Calu3 (cell line): ENCODE results near the gene RABGAP1L. TPM values are rescaled to one million over a fixed set of nuclear protein-coding genes. Genes with fewer than 3 reads are reported as not detected.

Experiments used
- BruUV-seq: library from RNA; stranded (reverse); fragments of 400-500 nt; replicated peaks from 2 replicates; lab custom pipeline; 2021; lab: Mats Ljungman, UMichigan
- CTCF ChIA-PET: fragments of 300-600 bp; sonication (Branson Sonifier 250); formaldehyde crosslinking; loops from one replicate; lab custom pipeline; 2022; ENCODE audit warnings: antibody characterized with exemption; lab: Charles Lee
- DNase-seq: peaks from one replicate; pipeline ENCODE4 v3.0.0; 2022
- H3K27ac Mint-ChIP-seq: one replicate; pipeline ENCODE4 v1.8.0; 2022; ENCODE audit warnings: mixed read lengths; ENCODE audit not compliant: unreplicated experiment
- H3K27me3 Mint-ChIP-seq: one replicate; pipeline ENCODE4 v1.8.0; 2022; ENCODE audit warnings: mixed read lengths; ENCODE audit not compliant: unreplicated experiment
- H3K36me3 Mint-ChIP-seq: one replicate; pipeline ENCODE4 v1.8.0; 2022; ENCODE audit warnings: mild to moderate bottlenecking, moderate library complexity, mixed read lengths; ENCODE audit not compliant: insufficient read depth, unreplicated experiment
- H3K4me1 Mint-ChIP-seq: one replicate; pipeline ENCODE4 v1.8.0; 2022; ENCODE audit warnings: mild to moderate bottlenecking, low read depth, mixed read lengths; ENCODE audit not compliant: unreplicated experiment
- H3K4me3 Mint-ChIP-seq: one replicate; pipeline ENCODE4 v1.8.0; 2022; ENCODE audit warnings: mild to moderate bottlenecking, low read depth, moderate library complexity, mixed read lengths; ENCODE audit not compliant: unreplicated experiment
- H3K9me3 Mint-ChIP-seq: one replicate; pipeline ENCODE4 v1.8.0; 2022; ENCODE audit warnings: low read depth, mixed read lengths; ENCODE audit not compliant: unreplicated experiment
- intact Hi-C: fragments of 100-400 bp; cut with micrococcal nuclease; formaldehyde crosslinking; loops from one replicate; pipeline ENCODE4 v1.10.0; 2022; ENCODE audit not compliant: unreplicated experiment
- total RNA-seq: library from RNA; stranded (reverse); gene quantifications from 2 replicates; pipeline ENCODE4 v1.2.3, GENCODE V29; 2022
- TF ChIP-seq, protein P1 (sequence below): fragments of 200-600 bp; IDR thresholded peaks from one replicate; pipeline ENCODE4 v1.8.0; 2022; ENCODE audit warnings: antibody characterized with exemption; ENCODE audit not compliant: unreplicated experiment

The RABGAP1L gene
- total RNA-seq, 1 experiment from 2014 or later, result 135 TPM

DNA sequence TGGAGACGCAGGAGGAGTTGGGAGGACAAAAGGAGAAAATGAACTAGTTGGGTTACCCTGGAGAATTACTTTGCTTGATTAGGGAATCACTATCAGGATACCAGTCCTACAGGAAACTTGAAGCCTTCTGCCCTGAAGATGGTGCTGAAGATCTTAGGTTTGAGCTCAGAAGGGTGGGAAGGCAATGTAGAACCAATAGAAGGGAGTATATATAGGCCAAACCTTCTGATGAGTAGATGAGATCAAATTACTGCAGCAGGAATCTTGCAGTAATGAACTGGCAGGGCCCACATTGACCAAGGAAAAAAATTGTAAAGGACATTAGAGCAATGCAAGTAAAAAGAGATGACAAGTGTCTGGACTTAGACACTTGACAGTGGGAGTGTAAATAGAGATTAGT is 724.1 kb downstream of the RABGAP1L start:
- Mint-ChIP-seq H3K27ac (no peak overlapping the region), H3K4me3 (no peak overlapping the region), H3K9me3 (no peaks in the 10 kb centered on the region), H3K36me3 (peaks cover 25% of the 10 kb centered on the region), H3K27me3 (no peaks in the 10 kb centered on the region), H3K4me1 (peaks cover 23% of the 10 kb centered on the region)
- DNase-seq, result no peak
- BruUV-seq, result no TSS peak
- intact Hi-C loops, result no loop called here
- CTCF ChIA-PET, result interaction anchor here (0.8 to 1.6 kb wide), 4 partner anchors 11 to 116 kb away, joined by 3 to 12 read pairs (median 4); partner anchors contain the start of gene CACYBP
- TF ChIP-seq, protein P1, sequence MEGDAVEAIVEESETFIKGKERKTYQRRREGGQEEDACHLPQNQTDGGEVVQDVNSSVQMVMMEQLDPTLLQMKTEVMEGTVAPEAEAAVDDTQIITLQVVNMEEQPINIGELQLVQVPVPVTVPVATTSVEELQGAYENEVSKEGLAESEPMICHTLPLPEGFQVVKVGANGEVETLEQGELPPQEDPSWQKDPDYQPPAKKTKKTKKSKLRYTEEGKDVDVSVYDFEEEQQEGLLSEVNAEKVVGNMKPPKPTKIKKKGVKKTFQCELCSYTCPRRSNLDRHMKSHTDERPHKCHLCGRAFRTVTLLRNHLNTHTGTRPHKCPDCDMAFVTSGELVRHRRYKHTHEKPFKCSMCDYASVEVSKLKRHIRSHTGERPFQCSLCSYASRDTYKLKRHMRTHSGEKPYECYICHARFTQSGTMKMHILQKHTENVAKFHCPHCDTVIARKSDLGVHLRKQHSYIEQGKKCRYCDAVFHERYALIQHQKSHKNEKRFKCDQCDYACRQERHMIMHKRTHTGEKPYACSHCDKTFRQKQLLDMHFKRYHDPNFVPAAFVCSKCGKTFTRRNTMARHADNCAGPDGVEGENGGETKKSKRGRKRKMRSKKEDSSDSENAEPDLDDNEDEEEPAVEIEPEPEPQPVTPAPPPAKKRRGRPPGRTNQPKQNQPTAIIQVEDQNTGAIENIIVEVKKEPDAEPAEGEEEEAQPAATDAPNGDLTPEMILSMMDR, result no peak

DNA sequence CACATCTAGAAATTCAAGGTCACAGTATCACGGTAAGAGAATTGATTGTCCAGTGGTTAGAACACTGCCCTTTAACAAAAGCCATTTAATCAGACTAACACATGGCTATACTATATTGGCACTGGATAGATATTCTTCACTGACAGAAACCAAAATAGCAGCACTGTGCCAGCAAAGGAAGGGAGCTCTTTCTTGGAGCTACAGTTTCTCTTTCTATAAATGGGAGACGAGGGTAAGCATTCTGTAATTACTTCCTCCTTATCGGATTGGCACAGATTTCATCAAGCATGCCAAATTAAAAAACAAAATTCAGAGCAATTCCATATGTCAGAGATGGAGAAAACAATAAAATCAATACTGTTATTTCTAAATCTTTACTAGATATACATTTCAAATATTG is 724.7 kb downstream of the RABGAP1L start:
- Mint-ChIP-seq H3K36me3 (peaks cover 25% of the 10 kb centered on the region), H3K9me3 (no peaks in the 10 kb centered on the region), H3K27me3 (no peaks in the 10 kb centered on the region), H3K27ac (no peak overlapping the region), H3K4me3 (no peak overlapping the region), H3K4me1 (peaks cover 23% of the 10 kb centered on the region)
- CTCF ChIA-PET, result interaction anchor here (0.8 to 1.6 kb wide), 4 partner anchors 10 to 115 kb away, joined by 3 to 12 read pairs (median 4); partner anchors contain the start of gene CACYBP
- intact Hi-C loops, result no loop called here
- DNase-seq, result no peak
- TF ChIP-seq, protein P1, result no peak
- BruUV-seq, result no TSS peak

DNA sequence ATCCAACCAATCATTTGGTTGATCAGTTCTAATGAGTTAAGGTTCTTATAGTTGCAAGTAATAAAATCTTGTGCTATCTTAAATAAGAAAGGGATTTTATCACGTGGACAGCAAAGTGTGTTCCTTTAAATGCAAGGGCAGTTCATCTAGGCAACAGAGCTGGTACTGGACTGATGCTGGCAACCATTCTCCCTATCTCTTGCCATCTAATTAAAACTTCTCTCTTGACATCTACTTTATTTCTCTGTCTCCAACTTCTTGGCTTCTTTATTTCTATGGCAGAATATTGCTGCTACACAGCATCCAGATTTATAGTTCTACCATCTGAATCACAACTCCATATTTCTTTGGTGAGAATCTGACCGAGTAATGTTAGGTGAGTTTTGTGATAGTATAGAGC is 725.2 kb downstream of the RABGAP1L start:
- Mint-ChIP-seq H3K27me3 (no peaks in the 10 kb centered on the region), H3K9me3 (no peaks in the 10 kb centered on the region), H3K4me3 (no peak overlapping the region), H3K27ac (no peak overlapping the region), H3K36me3 (peaks cover 24% of the 10 kb centered on the region), H3K4me1 (peaks cover 23% of the 10 kb centered on the region)
- CTCF ChIA-PET, result interaction anchor here (1.3 kb wide), 1 partner anchor 99 kb away, joined by 4 read pairs; no protein-coding TSS in a partner anchor
- no peak for DNase-seq
- BruUV-seq, result no TSS peak
- TF ChIP-seq, protein P1, result no peak
- intact Hi-C loops, result no loop called here

DNA sequence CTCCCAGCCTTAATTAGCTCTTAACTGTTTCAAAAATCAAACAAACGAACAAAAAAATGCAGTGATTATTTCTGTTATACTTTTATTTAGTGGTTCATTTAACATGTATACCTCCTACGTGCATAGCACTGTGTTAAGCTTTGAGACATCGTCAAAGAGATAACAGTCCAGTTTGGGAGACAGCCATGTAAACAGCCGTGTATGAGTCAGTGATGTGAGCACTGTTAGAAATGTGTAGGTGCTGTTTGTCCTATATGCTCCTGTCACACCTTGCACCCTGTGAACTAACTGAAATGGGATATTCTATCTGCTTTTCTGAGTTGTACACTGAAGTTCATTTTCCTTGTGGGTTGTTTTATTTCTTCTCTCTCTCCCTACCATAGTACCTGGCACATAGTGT is 730.7 kb downstream of the RABGAP1L start:
- TF ChIP-seq, protein P1, result no peak
- CTCF ChIA-PET, result interaction anchor here (1.0 kb wide), 1 partner anchor 13 kb away, joined by 4 read pairs; no protein-coding TSS in a partner anchor
- Mint-ChIP-seq H3K27me3 (no peaks in the 10 kb centered on the region), H3K9me3 (no peaks in the 10 kb centered on the region), H3K4me3 (no peak overlapping the region), H3K27ac (peak overlapping the region; percentile 12), H3K4me1 (peaks cover 32% of the 10 kb centered on the region), H3K36me3 (peaks cover 28% of the 10 kb centered on the region)
- DNase-seq, result no peak
- intact Hi-C loops, result loop anchor here (5.0 kb wide), 1 partner anchor 77 kb away; no protein-coding TSS in a partner anchor
- no TSS peak for BruUV-seq
